GM19468 (cell line): ENCODE data around the gene RSPH10B2.
"Not testable (repeated sequence)": the region's sequence is repeated elsewhere in the genome, so short reads cannot be mapped to it uniquely, and the experiment has no call there.

ENCODE experiments used
- ATAC-seq: cut with Tn5 transposase; IDR thresholded peaks from one replicate; pipeline ENCODE4 v1.9.1; 2021; ENCODE audit warnings: mild to moderate bottlenecking, moderate library complexity, moderate number of reproducible peaks; ENCODE audit not compliant: unreplicated experiment; ENCODE audit errors: extremely low read depth

The RSPH10B2 gene

GRCh38 chr7:6835521-6835920, 81.6 kb downstream of the RSPH10B2 start:
- ATAC-seq = not testable (repeated sequence)

- ATAC-seq = not testable (repeated sequence)
Measured at GRCh38 chr7:6837081-6837480, 83.2 kb downstream of the RSPH10B2 start.

- not testable (repeated sequence) for ATAC-seq
Measured at GRCh38 chr7:6842278-6842921, 88.5 kb downstream of the RSPH10B2 start.

- not testable (repeated sequence) for ATAC-seq
Measured at GRCh38 chr7:6843092-6843491, 89.2 kb downstream of the RSPH10B2 start.

GRCh38 chr7:6843654-6844053, 89.8 kb downstream of the RSPH10B2 start:
- not testable (repeated sequence) for ATAC-seq

- ATAC-seq = not testable (repeated sequence)
Measured at GRCh38 chr7:6845971-6846449, 92.1 kb downstream of the RSPH10B2 start.

- not testable (repeated sequence) for ATAC-seq
Measured at GRCh38 chr7:6847751-6848150, 93.8 kb downstream of the RSPH10B2 start.
